CD1c-positive myeloid dendritic cell (primary cell): ENCODE data around the gene PICK1.
A peak's percentile ranks its signal among the peaks of the same experiment; 100 is the strongest.

Experiments used
- DNase-seq: peaks from one replicate; pipeline ENCODE4 v3.0.0-alpha.2; 2016; ENCODE audit errors: extremely low spot score

PICK1 gene

DNA sequence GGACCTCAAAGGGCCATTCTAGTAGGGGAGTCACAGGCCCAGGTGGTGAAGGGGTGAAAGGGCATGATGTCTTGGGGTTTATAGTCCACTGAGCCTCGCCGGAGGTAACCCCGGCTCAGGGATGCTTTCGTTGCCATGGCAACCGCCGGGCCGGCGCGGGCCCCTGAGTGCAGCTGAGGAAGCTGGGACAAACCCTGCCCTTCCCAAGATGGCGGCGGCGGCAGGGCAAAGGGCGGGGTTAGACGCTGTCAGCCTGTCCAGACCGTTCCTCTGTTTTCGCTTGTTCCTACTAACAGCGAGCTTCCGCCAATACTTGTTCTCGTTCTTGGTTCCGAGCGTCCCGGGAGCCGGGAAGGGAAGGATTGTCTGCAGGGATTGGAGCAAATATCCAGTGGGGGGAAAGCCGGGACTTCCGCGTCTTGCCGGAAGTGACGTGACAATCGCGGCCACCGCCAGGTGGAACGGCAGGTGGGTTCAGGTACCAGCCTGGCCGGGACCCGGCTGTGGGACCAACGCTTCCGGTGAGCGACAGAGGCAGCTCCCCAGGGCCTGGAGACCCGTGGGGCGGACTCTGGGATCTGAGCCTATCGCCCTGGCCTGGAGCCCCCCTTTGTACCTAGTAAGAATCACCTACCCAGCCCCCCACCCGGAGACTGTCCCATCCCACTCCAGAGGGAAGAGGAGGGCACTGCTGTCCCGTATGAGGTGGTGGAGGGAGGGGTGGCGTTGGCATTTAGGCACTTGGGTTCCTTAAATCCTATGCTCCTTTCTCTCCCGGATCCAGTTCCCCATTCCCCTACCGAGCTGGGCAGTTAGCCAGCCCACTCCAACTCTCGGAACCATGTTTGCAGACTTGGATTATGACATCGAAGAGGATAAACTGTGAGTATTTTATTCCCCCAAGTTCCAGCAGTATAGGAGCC lies at the start of gene PICK1:
Gene PICK1, plus strand, starts transcription at position 436 of the 923 bp plus-strand sequence. Its CDS starts 406 bp downstream, at position 842.
- DNase-seq = peak; percentile 92

DNA sequence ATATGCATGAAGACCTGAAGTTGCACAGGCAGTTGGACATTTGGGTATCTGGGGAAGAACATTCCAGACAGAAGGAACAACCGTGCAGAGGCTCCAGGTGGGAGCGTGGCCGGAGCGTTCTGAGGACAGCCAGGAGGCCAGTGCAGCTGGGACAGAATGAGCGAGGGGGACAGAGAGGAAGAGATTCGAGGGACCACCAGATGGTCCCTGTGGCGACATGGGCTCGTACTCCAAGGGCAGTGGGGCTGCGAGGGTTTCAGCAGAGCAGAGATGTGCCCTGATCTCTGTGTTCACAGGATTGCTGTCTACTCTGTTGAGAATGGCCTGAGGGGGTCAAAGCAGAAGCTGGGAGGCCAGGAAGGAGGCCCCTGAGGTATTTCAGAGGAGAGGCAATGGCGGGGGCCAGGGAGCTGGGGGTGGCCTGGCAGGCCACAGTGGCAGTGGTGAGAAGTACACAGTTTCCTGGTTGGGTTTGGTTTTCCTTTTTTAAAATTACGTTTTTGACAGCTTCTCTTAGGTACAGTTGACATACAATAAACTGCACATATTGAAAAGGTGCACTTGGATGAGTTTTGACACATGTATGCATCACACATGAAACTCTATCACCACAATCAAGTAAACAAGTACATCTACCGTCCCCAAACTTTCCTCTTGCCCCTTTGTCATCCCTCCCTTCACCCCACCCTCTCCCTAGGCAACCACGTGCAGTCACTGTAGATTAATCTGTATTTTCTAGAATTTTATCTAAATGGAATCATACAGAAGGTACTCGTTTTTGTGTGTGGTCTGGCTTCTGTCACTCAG lies 48.0 kb upstream of the PICK1 start:
- no peak for DNase-seq

DNA sequence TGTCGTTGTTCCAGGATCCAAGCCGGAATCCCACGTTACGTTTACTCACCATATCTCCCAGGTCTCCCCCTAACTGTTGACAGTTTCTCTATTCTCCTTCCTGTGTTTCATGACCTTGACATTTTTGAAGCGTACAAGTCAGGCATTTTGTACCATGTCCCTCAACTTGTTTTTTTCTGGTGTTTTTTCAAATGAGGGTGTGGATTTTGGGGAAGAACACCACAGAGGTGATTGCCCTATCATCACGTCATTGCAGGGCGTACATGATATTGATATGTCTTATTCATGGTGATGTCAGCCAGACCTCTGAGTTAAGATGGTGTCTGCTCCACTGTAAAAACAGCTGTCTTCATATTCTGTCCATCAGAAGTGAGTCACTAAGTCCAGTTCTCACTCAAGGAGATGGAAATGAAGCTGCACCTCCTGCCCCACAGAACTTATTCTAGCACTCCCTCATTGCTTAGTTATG lies 44.6 kb upstream of the PICK1 start:
- no peak for DNase-seq

DNA sequence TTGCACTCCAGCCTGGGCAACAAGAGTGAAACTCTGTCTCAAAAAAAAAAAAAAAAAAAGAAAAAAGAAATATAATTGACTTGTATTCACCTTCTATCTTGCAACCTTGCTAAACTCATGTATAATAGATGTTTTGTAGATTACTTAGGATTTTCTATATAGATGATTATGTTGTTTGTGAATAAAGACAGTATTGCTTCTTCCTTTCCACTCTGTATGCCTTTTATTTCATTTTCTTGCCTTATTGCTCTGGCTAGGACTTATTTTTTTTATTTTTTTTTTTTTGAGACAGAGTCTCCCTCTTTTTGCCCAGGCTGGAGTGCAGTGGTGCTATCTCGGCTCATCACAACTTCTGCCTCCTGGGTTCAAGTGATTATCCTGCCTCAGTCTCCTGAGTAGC lies 43.1 kb upstream of the PICK1 start:
- no peak for DNase-seq

DNA sequence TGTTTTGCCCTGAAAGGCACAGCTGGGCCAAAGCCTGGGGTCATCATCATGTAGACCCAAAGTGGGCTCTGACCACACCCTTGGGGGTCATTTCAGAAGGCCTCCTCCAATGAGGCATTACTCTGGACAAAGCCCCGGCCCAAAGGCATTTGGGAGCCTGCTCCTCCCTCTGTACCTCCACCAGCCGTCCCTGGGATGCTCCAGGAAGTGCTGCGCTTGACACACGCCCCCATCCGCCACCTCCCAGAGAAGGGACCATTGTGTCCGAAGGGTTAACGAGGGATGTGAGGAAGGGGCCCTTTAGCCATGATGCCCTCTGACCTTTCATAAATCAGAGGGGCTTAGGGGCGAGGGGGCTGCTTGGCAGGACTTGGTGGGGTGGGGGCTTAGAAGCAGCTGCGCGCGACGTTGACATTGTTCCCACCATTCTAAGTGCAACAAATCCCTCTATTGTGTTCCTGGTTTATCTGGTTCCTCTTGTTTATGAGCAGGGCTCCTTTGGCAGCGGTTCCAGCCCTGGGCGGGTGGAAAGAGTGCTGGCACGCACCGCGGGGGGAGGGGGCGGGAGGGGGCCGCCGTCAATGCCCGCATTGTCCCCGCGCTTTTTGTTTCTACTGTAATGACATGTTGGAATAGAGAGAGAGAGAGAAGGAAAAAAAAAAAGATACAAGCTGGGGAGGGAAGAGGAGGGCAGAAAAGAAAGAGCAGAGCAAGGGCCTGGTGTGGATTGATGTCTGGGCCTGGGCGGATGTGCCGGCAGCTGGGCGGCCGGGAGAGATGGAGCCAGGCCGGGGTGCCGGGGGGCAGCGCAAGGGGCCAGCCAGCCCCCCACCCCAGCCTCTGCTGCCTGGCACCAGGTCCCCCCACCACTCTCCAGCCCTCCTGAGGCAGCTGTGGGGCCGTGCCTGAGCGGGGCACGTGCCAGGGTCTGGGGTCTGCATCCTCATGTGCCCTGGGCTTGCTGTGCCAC lies 40.7 kb upstream of the PICK1 start:
- no peak for DNase-seq

DNA sequence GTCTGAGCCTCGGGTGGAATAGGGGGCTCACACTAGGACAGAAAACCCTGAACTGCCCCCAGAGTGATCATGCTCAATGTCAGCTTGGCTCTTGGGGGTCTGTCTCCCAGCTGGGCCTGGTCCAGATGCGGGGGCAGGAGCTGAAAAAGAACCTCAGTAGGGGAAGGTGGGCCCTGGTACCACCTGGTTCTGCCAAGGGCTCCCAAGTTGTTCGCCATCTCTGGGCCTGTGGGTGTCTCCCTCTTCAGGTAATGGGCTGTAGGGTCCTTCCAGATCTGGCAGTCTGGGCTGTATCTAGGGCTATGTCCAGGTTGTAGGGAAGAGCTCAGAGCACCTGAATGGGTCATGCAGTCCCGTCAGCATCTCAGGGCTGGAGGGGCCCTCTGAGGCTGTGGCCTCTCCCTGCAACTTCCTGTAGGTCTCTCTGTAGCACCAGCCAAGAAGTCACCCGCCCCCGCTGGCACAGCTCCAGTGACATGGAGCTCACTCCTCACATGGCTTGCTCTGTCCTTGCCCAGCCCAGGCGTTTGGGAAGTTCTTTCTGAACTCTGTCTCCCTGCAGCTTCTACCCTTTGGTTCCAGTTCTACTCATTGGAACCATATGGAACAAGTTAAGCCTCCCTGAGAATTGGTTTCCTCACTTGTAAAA lies 39.8 kb upstream of the PICK1 start:
- peak; percentile 67 for DNase-seq

DNA sequence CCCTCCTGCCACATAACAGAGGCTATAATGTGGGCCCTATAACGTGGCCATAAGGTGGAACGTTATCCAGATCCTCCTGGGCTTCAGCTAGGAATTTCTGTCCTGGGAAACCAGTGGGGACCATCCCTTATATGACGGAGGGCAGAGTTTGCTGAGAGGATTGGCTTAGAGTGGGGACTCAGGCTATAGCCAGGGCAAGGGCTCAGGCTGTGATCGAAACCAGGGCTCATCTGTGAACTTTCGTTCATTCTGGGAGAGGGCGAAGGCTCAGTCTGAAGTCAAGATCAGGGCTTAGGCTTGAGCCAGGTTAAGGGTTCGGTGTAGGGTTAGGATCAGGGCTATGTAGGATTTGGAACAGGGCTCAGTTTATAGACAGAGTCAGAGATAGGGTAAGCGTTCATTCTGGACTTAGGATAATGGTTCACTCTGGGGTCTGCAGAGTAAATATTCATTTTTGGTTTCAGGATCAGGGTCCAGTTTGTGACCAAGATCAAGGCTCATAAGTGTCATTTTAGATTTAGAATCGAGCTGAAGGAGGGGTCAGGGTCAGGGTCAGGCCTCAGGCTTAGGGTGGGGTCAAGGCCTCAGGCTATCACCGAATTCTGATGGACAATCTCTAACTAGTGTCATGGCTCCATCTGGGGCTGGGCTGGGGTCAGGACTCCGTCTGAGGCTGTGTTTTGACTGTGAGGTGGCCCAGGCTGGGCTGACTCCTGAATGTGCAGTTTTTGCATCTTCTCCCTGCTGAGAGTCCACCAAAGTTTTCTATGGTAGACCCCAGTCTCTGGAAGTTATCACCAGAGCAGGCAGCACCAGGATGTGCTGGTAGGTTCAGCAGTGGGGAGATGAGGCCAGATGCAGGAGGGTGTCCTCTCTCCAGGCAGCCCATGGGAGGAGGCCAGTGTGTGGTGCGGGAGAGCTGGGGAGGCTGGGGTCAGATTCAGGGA lies 39.0 kb upstream of the PICK1 start:
- DNase-seq = no peak

DNA sequence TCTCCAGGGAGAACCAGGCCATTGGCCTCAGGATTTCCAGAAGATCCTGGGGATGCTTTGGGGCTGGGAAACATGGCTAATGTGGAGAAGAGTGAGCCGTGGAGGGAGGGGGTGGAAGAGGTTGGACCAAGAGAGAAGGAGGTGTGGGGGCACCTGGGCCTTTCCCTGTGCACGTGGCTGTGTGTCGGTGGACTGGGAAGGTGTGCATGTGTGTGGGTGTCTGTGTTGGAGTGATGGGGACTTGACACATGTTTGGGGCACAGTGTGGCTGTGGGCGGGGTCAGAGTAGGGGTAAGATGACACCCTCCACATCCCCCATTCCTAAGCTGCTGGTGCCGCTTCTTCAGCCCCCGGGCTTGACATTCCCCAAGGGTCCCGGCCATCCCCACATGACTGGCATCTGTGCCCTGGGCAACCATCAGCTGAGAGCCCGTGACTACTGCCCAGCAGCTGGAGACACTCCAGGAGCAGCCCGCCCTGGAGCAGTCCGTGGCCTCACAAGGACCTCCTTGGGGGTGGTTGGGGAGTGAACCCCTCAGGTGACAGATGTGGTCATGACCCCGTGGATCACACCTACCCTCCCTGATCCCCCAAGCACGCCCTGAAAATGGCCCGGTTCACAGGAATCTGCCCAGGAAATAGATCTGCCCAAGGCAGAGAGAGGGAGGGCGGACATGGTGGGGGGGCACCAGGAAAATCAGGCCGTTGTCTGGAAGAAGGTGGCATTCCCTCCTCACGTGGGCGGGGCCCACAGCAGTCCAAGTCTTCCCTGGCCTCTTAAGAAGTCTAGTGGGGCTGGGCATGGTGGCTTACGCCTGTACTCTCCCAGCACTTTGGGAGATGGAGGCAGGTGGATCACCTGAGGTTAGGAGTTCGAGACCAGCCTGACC lies 38.0 kb upstream of the PICK1 start:
- DNase-seq = no peak

DNA sequence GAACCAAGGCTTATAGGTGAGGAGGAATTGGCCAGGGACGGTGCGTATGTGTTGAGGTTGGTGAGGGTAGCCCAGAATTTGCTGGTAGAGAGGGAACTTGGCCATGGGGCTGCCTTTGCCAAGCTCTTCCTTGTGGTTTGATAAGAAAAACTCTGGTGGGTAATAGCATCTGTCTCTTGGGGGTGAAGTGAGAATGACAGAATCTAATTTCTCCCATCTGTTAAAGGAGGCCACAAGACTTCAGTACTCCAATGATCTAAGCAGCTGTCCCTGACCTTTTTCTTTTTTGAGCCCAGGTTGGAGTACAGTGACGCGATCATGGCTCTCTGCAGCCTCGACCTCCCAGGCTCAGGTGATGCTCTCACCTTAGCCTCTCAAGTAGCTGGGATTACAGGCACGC lies 36.0 kb upstream of the PICK1 start:
- DNase-seq = no peak

DNA sequence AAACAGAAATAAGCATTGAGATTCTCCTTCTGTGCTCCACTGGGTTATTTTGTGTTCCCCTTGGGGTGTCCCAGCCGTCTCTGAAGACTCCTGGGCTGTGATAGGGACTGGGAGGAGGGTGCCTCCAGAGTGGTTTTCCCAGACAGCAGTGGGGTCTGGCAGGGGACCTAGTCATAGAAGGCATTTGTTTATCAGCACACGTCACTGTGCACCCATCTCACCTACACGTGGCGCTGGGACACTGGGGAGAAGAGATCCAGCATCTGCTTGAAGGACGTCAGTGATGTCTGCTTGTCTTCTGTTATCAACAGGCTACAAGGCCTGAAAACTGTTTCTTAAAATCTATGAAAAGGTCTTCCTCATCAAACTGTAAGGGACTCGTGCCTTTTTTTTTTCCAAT lies 34.2 kb upstream of the PICK1 start:
- DNase-seq = no peak

DNA sequence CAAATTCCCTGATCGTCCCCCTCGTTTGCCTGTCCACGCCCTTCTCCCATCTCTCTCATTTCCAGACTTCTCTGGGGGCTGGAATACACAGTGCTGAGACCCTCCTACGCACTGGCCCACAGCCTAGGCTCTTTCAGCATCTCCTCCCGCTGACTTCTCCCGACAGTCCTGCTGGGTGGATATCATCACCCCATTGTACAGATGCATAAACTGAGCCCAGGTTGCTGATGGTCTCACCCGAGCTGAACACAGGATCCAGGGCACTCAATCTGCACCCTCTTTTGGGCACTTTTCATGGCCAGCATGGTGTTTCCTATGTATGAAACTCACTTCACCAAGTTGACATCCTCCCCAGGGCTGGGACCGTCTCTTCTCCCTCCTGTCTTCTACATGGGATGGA lies 31.7 kb upstream of the PICK1 start:
- no peak for DNase-seq

DNA sequence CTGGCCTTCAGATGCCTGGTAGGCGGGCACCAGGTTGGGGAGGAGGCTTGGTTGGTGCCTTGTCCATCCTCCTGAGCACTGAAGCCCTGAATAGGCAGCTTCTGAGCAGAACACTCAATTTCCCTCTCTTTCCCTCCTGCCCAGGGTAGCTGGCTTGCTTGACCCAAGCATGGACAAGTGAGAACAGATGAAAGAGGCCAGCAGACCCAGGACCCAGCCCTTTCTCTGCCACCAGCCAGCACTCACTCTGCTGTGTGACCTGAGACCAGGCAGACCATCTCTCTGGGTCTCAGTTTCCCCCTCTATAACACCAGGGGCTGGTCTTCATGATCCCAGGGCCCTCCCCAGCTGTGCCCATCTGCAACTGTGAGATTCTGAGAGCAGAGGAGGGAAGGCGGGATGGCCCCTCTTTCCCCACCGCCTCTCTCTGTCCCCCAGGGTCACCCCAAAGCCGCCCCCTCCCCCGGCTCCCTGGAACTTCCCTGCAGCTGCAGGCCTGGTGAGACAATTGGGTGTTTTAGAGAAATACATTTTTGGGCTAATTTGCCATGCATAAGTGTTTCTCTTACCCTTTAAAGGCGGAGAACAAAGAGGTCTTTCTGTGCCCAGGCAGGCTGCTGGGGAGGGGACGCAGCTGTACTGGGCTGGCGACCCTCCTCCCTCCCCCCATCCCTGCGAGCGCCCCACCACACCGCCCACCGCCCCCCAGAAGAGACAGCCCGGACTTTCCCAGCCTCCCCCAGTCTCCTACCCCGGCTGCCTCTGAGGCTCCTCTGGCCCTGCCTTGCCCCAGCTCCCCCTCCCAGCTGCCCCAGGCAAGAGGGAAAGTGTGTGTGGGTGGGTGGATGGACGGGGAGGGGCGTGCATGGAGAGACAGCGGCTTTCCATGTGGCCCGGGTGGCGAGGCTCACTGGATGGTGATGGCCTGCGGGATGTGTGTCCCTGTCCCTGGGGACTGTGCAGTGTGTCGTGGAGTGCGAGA lies 30.8 kb upstream of the PICK1 start:
- DNase-seq = no peak

DNA sequence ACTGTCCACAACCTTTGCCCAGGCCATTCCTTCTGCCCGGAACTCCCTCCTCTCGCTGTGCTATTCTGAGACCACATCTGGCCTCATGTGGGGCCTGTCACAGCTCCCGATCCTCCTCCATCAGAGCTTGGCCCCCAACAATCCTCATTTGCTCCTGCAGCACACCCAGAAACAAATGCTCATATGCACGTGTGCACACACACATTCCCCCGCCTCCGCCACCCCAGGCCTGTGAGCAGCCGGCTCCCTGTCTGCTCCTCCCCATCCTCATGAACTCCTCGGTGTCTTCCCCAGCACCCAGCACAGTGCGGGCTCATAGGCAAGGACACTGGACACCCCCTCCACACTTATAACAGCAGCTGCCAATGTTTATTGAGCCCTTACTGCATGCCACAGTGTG lies 29.7 kb upstream of the PICK1 start:
- no peak for DNase-seq

DNA sequence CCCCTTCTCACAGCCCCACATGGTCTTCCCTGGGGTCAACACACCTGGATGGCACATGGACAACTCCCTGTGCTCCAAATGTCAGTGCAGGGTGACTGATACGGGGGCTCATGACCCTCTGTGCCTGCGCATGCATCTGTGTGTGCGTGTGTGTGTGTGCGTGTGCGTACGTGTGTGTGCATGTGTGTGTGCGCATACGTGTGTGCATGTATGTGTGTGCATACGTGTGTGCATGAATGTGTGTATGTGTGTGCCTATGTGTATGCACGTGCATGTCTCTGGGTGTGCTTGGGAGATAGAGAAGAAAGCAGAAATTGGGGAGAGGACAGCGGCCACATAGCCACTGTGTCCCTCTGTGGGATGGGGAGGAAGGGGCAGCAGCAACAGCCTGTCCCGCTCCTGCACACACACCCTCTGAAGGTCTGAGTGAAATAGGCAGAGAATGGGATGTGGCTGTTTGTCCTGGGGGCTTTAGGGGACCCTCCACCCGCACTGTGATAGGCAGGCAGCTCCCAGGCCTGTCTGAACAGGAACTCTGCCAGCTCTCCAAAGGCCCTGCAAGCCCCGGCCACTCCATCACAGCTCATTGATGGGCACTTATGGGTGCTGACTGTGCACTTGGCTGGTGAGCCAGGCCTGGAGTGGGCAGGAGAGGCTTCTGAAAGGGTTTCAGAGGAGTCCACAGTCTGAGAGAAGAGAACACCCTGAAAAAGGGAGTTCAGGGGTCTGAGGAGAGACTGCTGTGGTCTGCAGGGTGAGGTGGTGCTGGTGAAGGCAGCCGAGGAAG lies 28.7 kb upstream of the PICK1 start:
- DNase-seq = no peak

DNA sequence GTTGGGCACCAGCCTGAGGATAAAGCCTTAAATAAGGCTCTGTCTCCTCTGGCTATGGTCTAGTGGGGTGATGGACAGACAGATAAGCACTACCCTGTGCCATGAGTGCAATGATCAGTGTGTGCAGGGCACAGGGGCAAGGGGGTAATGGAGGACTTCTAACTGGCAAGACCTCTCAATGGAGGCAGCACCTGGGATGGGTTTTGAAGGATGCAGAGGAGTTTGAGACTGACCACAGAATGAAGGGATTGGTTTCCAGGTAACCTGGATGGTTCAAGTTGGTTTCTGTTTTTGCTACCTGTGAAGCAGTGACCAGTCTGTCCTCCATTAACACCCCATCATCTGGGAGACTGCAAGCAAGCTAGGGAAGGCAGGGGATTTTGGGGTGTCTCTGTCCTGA lies 27.8 kb upstream of the PICK1 start:
- no peak for DNase-seq

DNA sequence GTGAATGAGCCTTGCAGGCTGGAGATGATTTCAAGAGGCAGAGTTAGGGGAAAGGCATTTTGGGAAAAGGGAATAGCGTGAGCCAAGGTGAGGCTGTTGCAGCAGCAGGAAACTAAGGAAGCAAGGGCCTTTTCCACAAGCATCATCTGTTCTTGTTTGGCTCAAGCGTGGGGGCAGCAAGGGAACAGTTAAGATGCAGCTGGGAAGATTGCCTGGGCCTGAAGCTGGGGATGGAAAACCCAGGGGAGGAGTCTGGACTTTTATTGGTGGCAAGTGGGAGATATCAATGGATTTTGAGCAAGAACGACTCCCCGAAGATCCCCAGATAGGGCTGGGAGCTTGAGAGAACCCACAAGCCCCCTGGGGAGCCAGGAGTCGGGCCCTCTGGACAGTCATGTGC lies 27.3 kb upstream of the PICK1 start:
- DNase-seq = no peak
